ENCODE measurements around the gene TP73. TPM values are rescaled to one million over a fixed set of nuclear protein-coding genes. Genes with fewer than 3 reads are reported as not detected.
A peak's percentile ranks its signal among the peaks of the same experiment; 100 is the strongest.

TP73 gene
- total and polyA plus RNA-seq, 2 donors from 2014 or later: 0.54 TPM; not detected in 1

DNA sequence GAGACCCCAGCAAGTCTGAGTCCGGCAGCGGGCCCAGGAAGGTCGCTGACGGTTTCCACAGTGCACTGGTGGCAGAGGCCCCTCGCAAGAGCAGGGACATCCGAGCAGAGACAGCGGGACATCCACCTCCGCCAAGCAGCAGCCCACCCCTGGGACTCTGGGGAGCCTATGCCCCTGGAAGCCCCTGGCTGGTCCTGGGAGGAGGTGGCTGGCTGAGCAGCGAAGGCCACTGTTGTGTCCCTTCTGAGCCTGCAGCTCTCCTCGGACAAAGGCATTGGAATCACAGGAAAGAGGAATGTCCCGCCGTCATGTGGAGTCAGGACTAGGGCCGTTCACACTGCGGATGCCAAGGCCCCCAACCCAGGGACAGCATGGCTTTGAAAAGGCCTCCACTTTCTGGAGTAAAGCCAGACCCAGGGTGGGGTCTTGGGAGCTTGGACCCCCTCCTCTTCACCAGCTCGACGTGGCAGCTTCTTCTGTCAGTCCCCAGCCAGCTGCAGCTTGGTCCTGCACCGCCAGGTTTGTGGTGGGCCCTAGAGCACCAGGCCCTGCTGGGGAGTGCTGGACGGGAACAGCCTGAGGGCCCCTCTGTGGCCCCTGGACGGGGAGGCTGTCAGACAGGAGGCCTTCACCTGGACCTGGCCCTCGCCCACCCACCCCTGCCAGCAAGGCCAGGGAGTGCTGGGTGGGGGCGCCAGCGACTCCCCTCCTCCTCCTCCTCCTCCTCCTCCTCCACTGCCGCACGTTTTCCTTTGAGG is 42.4 kb upstream of the TP73 start:
- intact Hi-C loops (cut with DNase I): no loop called here
- Histone ChIP-seq H3K27ac (ENCODE audit: low read depth in 2 of 2, low read length in 2 of 2) (no peak overlapping the region), H3K27me3 (ENCODE audit: control insufficient read depth, insufficient read depth, low read length) (no peaks in the 10 kb centered on the region), H3K4me3 (ENCODE audit: low read length in 3 of 3) (peak overlapping the region in 1 of 3 donors; percentile 28), H3K9me3 (ENCODE audit: control insufficient read depth in 2 of 3, insufficient read depth in 1 of 3, low read length in 3 of 3) (no peaks in the 10 kb centered on the region), H3K4me1 (ENCODE audit: control insufficient read depth in 2 of 3, insufficient read depth in 2 of 3, low read depth in 1 of 3, low read length in 3 of 3) (peaks cover 0 to 10% (median 0%) of the 10 kb centered on the region in 3 donors), H3K36me3 (ENCODE audit: control insufficient read depth in 2 of 3, insufficient read depth in 3 of 3, low read length in 3 of 3) (no peaks in the 10 kb centered on the region), H3K9ac (ENCODE audit: low read length in 3 of 3) (no peak overlapping the region)
- DNase-seq: peak in 3 of 5 donors; percentile 34 to 77 (median 40)
- no peak for FAIRE-seq
- no peak for TF ChIP-seq CTCF (IDR thresholded peaks at IDR 0.05; ENCODE audit: borderline replicate concordance, extremely low read depth, insufficient read depth)

GRCh38 chr1:3610527-3611169 is 41.7 kb upstream of the TP73 start:
- H3K4me1 ChIP-seq (ENCODE audit: control insufficient read depth in 2 of 3, insufficient read depth in 2 of 3, low read depth in 1 of 3, low read length in 3 of 3): peaks cover 0 to 10% (median 0%) of the 10 kb centered on the region in 3 donors
- peak in 4 of 5 donors; percentile 55 to 78 (median 68) for DNase-seq
- no peak overlapping the region for H3K27ac ChIP-seq (ENCODE audit: low read depth in 2 of 2, low read length in 2 of 2)
- FAIRE-seq: no peak
- no peak for TF ChIP-seq CTCF (IDR thresholded peaks at IDR 0.05; ENCODE audit: borderline replicate concordance, extremely low read depth, insufficient read depth)
- H3K4me3 ChIP-seq (ENCODE audit: low read length in 3 of 3): peak overlapping the region in 1 of 3 donors; percentile 28
- intact Hi-C loops (cut with DNase I): no loop called here
- no peaks in the 10 kb centered on the region for H3K27me3 ChIP-seq (ENCODE audit: control insufficient read depth, insufficient read depth, low read length)
- no peaks in the 10 kb centered on the region for H3K9me3 ChIP-seq (ENCODE audit: control insufficient read depth in 2 of 3, insufficient read depth in 1 of 3, low read length in 3 of 3)
- H3K36me3 ChIP-seq (ENCODE audit: control insufficient read depth in 2 of 3, insufficient read depth in 3 of 3, low read length in 3 of 3): no peaks in the 10 kb centered on the region
- H3K9ac ChIP-seq (ENCODE audit: low read length in 3 of 3): no peak overlapping the region

GRCh38 chr1:3611170-3612019 is 40.9 kb upstream of the TP73 start, which contains the start of gene MEGF6:
TSS of gene MEGF6 (minus strand) at chr1:3611508. CDS start at chr1:3611268, 240 bp downstream.
- H3K27ac ChIP-seq (ENCODE audit: low read depth in 2 of 2, low read length in 2 of 2): no peak within 1 kb of the TSS
- no peaks in the 10 kb centered on the region for H3K9me3 ChIP-seq (ENCODE audit: control insufficient read depth in 2 of 3, insufficient read depth in 1 of 3, low read length in 3 of 3)
- H3K27me3 ChIP-seq (ENCODE audit: control insufficient read depth, insufficient read depth, low read length): no peaks in the 10 kb centered on the region
- no peaks in the 10 kb centered on the region for H3K36me3 ChIP-seq (ENCODE audit: control insufficient read depth in 2 of 3, insufficient read depth in 3 of 3, low read length in 3 of 3)
- H3K4me3 ChIP-seq (ENCODE audit: low read length in 3 of 3): peak within 1 kb of the TSS in 1 of 3 donors; percentile 28
- intact Hi-C loops (cut with DNase I): no loop called here
- no peak for FAIRE-seq
- DNase-seq: peak in 4 of 5 donors; percentile 92 to 98 (median 95)
- TF ChIP-seq CTCF (IDR thresholded peaks at IDR 0.05; ENCODE audit: borderline replicate concordance, extremely low read depth, insufficient read depth): no peak
- H3K4me1 ChIP-seq (ENCODE audit: control insufficient read depth in 2 of 3, insufficient read depth in 2 of 3, low read depth in 1 of 3, low read length in 3 of 3): peaks cover 0 to 10% (median 0%) of the 10 kb centered on the region in 3 donors
- no peak within 1 kb of the TSS for H3K9ac ChIP-seq (ENCODE audit: low read length in 3 of 3)

Measured in kidney (tissue), 14 donors.